ENCODE results near the gene SSR1.

SSR1 gene

GRCh38 chr6:7238900-7239589 lies 74.0 kb downstream of the SSR1 start:
- Histone ChIP-seq H3K36me3 (ENCODE audit: control insufficient read depth, insufficient read depth, low read length) (no peaks in the 10 kb centered on the region), H3K4me3 (ENCODE audit: low read depth, low read length) (no peak overlapping the region), H3K4me2 (ENCODE audit: low read length) (no peak overlapping the region), H2AFZ (no peak overlapping the region), H3K4me1 (peaks cover 9% of the 10 kb centered on the region), H3K9me3 (ENCODE audit: control insufficient read depth, low read length) (no peaks in the 10 kb centered on the region), H3K27ac (no peak overlapping the region), H3K79me2 (no peaks in the 10 kb centered on the region), H3K9ac (no peak overlapping the region), H3K27me3 (ENCODE audit: control insufficient read depth, insufficient read depth, low read length) (no peaks in the 10 kb centered on the region)
- peak; percentile 71 for TF ChIP-seq CTCF (IDR thresholded peaks at IDR 0.05)

- Histone ChIP-seq H3K79me2 (no peaks in the 10 kb centered on the region), H3K27ac (no peak overlapping the region), H3K4me2 (ENCODE audit: low read length) (no peak overlapping the region), H3K9me3 (ENCODE audit: control insufficient read depth, low read length) (no peaks in the 10 kb centered on the region), H3K36me3 (ENCODE audit: control insufficient read depth, insufficient read depth, low read length) (no peaks in the 10 kb centered on the region), H3K27me3 (ENCODE audit: control insufficient read depth, insufficient read depth, low read length) (no peaks in the 10 kb centered on the region), H2AFZ (no peak overlapping the region), H3K4me3 (ENCODE audit: low read depth, low read length) (no peak overlapping the region), H3K4me1 (peaks cover 9% of the 10 kb centered on the region), H3K9ac (no peak overlapping the region)
- TF ChIP-seq CTCF (IDR thresholded peaks at IDR 0.05), result no peak
These were observed 74.5 kb downstream of the SSR1 start for GRCh38 chr6:7238526-7238899.

- Histone ChIP-seq H2AFZ (no peak overlapping the region), H3K9me3 (ENCODE audit: control insufficient read depth, low read length) (no peaks in the 10 kb centered on the region), H3K79me2 (no peaks in the 10 kb centered on the region), H3K36me3 (ENCODE audit: control insufficient read depth, insufficient read depth, low read length) (no peaks in the 10 kb centered on the region), H3K4me3 (ENCODE audit: low read depth, low read length) (no peak overlapping the region), H3K9ac (no peak overlapping the region), H3K4me1 (peaks cover 2% of the 10 kb centered on the region), H3K27me3 (ENCODE audit: control insufficient read depth, insufficient read depth, low read length) (no peaks in the 10 kb centered on the region), H3K27ac (no peak overlapping the region), H3K4me2 (ENCODE audit: low read length) (no peak overlapping the region)
- TF ChIP-seq CTCF (IDR thresholded peaks at IDR 0.05), result no peak
These were observed 75.3 kb downstream of the SSR1 start for GRCh38 chr6:7237653-7238188.

GRCh38 chr6:7236306-7237209 lies 76.4 kb downstream of the SSR1 start:
- Histone ChIP-seq H3K4me2 (ENCODE audit: low read length) (no peak overlapping the region), H3K4me1 (no peaks in the 10 kb centered on the region), H3K36me3 (ENCODE audit: control insufficient read depth, insufficient read depth, low read length) (no peaks in the 10 kb centered on the region), H3K27ac (no peak overlapping the region), H3K9me3 (ENCODE audit: control insufficient read depth, low read length) (no peaks in the 10 kb centered on the region), H3K79me2 (no peaks in the 10 kb centered on the region), H3K4me3 (ENCODE audit: low read depth, low read length) (no peak overlapping the region), H3K9ac (no peak overlapping the region), H2AFZ (no peak overlapping the region), H3K27me3 (ENCODE audit: control insufficient read depth, insufficient read depth, low read length) (no peaks in the 10 kb centered on the region)
- no peak for TF ChIP-seq CTCF (IDR thresholded peaks at IDR 0.05)

Data from parathyroid adenoma (tissue), 2 donors.